Activated effector memory CD4-positive, alpha-beta T cell treated with Interleukin-2 at 50 U/mL for 16 hours (primary cell): ENCODE measurements around the gene UCN2.

Experiments used
- DNase-seq: peaks from one replicate; pipeline ENCODE4 v3.0.0-alpha.2; 2020

UCN2 gene, protein sequence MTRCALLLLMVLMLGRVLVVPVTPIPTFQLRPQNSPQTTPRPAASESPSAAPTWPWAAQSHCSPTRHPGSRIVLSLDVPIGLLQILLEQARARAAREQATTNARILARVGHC

DNA sequence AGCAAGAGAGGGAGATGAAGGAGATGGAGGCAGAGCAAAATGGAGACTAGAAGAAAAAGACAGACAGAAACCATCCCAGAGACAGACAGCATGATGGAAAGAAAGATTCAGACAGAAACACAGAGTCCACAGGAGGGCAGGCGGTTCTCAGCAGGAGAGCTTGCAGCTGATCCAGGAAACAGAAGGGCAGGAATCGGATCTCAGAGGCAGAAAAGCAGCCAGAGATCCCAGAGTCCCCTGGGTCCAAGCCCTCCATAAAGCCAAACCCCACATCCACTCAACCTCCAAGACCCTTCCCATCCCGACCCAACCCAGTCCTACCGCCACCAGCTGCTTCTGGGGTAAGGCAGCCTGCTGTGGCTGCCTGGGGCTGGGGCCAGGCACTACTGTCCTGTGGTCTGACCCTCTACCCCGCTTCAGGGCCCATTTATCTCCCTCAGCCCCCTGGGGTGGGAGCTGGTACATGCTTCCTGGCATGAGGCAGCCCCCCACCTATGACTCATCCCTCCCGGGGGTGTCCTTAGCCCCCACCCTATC, at the start of gene UCN2:
TSS of gene UCN2 (minus strand) at position 400 of the 537 bp plus-strand sequence. CDS start 657 bp downstream, outside the sequence.
- DNase-seq: no peak

DNA sequence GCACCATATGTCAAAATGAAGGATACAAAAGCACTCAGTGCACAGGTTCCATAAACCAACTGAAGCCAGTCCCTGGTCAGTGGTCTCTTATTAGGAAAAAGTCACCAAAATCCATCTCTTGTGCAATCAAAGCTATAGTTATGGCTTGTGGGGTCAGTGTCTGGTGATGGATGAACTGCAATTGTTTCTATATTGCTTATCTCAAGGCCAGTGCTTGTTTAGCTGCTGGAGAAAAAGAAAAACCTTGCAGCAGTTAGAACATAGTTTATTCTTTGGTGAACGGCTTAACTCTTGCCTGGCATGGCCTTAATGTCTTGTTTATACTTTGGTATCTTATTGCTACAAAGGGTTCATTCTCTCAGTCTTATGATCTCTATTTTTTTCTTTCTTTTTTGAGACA, 48.7 kb upstream of the UCN2 start:
- DNase-seq: no peak

DNA sequence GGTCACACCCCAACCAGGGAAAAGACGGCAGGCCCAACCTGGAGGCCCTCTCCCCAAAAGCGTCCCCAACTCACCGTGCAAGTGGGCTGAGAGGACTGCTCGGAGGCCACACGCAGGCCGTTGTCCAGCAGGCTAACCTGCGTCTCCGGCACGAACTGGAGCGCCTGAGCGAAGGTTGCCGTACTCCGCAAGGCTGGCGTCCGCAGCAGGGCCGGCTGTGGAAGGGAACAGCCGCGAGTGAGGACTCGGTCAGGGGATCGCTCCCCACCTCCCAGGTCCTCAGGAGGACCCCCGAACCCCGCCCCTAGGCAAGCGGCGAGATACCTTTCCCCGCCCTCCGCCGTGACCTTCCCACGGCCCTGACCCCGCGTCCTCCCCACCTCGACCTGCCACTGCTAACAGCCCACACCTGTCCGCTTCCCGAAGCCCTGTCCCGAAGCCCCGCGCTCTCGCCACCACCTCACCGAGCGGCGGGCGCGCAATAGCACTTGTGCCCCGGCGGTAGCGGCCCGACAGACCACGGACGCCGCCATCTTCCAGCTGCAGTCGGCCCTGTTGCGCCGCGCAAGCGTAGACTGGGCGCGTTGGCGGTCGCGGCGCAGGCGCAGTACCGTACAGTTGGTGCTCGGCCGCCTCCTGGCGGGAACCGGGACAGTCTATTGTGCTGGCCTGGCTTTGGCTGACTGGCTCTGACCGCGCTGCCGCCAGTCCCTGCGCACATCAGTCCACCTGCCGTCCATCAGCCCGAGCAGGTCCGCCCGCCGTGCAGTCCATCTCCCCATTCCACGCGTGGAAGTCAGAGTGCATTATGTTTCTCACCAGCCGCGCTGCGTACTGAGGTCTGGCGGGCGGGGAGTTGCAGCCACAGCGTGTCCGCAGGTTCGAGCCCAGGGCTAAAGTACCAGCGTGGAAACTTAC, 45.8 kb upstream of the UCN2 start, which contains the start of gene UQCRC1:
TSS of gene UQCRC1 (minus strand) at position 559 of the 918 bp plus-strand sequence. CDS start at position 533, 26 bp downstream.
- peak; percentile 88 for DNase-seq

DNA sequence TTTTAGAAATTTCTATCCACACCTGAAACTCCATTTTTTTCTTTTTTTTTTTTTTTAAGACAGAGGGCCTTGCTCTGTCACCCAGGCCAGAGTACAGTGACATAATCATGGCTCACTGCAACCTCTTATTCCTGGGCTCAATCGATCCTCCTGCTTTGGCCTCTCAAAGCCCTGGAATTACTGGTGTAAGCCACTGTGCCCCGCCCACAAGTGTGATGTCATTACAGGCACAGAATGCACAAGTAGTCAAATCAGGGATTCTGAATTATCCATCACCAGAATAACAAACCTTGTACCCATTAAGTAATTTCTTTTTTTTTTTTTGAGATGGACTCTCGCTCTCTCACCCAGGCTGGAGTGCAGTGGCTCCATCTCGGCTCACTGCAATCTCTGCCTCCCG, 43.9 kb upstream of the UCN2 start:
- DNase-seq: no peak

DNA sequence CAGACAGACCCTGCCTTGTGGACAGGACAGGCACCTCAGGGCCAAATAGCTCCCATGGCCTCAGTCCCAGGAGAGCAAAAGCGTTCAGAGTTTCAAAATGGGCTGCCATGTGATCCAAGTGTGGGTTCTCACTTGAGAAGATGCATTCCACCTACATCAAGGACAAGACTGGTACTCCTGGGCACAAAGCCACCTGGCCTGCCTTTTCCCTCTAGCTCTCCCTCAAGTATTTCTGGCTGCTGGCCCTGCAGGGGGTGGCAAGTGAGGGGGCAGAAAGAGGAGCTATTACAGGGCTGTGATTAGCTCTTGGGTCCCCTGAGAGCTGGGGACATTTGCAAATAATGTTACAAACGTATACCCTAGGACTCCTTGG, 38.0 kb upstream of the UCN2 start:
- DNase-seq: no peak

DNA sequence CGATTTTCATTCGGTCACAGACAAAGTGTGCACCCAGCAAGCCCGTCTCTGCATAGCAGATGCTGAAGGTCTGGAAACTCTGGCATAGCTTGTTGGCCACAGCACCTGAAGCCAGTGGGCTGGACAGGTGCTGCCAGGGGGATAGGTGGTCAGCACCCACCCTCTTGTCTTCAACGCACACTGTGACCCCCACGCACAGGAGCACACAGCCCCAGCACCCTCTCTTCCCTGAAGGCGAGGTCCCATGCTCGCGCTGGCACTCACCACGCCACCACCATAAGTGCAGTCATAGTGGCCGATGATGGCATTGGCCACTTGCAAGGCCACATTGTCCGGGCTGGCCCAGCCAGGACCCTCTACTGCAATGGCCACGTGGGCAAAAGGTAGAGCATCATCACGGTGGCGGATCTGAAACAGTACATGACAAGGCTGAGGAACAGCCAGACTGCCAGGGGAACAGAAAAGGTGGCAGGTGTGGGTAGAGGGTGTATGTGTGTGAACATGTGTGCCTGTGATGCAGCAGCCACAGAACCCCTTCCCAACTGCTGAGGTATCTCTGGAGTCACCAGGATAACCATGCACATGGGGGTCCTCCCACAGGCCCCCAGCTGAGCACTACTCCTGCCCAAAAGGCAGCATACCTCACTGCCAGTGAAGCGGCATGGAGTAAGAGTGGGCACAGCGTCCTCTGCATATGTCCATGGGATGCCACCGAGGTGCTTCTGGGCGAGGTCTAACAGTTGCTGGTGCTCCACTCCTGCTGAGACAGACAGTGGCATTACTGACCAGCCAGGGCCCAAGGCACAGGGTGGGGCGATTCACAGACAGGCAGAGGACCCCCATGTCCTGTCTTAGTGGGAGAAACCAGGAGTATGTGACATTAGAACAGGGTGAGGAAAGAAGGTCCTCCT, 37.4 kb upstream of the UCN2 start:
- DNase-seq: no peak

DNA sequence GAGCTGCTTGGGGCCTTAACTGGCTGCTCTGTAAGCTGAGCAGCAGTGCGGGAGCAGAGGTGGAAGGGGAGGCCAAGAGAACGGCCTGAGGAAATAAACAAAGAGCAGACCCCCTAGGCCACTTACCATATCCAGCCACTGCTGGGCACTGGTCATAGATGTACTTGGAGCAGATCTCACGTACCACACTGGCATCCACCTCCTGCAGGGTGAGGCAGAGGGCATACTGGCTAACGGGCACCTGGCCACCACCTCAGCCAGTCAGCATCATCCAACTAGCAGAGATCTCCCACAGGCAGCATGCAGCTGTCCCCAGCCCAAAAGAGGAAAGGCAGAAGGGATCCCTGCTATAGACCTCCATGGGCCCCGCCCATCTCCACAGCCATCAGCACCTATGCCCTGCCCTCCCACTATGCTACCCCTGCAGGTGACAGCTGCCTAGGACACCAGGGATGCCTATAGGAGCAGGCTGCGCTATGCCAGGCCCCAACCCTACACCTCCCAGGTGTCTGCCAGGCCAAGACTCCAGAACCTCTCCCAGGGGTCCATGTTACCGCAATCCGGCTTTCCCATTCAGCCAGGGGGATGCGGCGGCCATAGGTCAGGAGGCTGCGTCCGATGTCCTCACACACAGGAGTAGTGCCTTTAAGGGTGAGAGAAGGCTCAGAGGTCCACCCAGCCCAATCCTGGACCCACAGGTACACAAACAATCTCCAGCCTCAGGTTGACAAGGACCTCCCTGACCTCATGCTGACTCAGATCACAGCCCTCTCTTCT, 36.1 kb upstream of the UCN2 start:
- DNase-seq: no peak

DNA sequence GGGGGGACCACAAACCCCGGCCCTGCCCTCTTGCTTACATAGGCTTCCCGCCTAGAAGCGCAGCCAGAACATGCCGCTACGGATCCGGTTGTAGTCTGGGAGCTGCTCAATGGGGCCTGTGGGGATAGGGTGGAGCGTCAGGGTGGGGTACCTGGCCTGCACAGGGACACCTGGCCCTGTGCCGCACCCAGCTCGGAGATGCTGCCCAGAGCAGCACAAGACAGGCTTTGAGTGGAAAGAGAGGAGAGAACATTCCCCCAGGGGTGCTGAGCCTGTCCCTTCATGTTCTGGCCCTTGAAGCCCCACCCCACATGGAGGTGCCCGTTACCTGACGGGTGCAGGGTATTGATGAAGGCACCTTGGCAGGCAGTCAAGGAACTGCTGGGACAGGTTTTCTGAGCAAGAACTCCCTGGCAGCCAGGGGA, 35.5 kb upstream of the UCN2 start:
- DNase-seq: no peak

DNA sequence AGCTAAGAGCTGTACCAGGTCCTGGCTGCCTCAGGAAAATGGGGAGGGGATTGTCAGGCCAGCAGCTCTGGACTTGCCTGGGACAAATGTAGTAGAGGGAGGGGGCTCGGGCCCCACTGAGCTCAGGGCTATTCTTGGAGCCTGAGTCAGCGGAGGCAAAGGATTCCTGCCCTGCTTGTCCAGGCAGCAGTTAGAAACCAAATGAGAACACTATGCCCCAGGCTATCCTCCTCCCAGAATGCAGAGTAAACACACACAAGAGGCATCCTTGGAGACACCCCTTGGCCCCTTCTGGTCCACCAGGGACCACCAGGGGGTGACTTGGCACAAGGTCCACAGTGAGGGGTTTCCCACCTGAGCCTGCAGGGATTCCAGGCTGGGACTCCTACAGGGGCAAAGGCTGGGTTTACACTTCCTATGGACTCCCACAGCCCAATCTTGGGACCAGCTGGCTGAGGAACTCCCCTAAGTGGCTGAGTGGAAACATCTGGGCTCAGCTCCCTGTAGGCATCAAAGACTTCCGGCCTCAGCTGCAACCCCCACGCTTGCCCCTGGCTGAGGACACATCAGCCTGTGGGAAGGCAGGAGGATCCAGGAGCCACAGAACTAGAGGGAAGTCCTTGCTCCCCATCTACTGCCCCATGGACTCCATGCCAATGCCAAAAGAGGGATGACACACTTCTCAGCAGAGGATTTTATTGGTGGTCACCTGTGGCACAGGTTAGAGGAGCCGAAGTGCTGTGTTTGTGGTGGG, 34.9 kb upstream of the UCN2 start:
- DNase-seq: no peak

DNA sequence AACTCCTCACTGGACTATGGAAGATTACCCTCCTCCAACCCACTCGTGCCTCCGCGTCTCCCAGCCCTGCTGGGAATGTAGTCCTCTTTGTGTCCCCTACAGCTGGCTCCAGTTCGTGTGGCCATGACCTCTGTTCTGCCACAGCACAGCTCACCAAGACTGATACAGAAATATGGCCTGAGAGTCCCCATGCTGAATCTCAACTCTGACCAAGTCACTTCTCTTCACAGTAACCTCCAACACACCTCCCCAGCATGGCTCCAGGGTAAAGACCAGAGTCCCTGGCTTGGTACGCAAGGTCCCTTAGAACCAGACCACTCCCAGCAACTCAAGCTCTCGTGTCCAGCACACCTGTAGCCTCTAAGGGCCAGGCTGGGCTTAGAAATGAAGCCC, 33.8 kb upstream of the UCN2 start:
- no peak for DNase-seq

DNA sequence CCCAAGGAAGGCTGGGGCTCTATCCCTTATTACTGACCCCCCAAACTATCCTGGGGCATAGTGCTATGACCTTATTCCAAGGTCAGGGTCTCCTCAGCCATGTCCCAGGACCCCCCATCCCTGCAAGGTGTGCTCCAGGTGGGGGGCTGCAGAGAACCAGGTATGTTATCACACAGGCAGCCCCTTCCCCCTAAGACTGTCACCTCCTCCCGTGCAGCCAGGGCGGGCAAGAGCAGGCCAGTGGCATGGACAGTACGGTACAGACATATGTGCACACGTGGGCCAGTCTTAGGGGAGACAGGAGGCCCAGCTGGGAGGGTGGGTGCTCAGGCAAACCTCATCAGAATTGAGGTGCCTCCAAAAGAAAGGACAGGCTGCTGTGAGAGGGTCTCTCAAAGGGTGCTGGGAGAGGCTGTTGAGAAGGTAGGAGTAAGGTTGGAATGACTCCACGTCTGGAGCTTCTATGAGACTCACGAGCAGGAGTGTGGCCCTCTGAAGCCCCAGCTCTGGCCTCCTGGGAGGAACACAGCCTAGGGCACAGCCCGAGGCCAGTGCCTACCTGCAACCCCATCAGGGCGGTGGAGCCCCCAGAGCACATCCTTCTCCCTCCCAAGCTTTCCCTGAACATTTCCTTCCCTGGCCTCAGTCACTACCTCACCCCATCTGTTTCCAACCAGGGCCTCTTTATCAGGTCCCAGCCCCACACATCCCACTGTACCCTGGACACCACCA, 33.3 kb upstream of the UCN2 start:
- DNase-seq: no peak

DNA sequence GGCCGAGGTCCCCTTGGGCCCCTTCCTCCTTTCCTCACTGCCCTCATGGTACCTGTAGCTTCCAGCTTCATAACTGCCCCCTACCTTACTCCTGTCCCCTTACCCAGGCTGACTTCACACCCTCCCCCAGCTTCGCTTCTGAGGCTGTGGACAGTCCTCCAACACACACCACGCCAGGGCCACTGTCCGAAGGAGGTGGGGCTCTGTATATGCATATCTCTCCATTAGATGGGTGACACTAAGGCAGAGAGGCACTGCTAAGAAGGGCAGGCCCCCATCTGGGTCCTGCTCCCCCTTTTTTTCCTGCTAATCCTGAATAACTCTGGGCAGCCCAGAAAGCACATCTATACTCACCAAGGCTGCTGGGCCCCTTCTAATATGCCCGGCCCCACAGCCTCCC, 32.6 kb upstream of the UCN2 start:
- no peak for DNase-seq

DNA sequence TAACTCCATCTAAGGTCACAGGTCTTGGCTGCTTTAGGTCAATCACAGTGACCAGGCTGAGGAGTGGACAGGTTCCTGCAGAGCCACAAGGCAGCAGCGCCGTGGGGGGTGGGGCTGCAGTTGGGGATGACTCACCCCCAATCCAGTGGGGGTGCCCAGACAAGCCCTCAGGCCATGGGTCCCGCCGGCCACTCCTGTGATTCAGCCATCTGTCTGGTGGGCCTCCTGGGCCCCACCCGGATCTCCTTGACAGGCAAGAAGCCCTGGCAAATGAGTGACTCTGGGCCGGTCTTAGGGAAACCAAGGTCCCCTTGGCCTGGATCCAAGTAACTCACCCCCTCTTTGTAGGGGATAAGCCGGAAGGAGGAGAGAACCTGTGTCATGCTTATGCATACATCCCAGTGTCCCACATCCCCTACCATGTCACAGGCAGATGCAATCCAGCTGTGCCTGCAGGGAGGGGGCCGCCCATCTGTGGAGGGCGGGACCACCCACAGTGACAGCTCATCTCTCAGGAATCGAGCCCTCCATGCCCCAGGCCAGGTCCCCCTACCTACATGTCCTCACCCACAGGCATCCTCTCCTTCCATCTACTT, 32.0 kb upstream of the UCN2 start:
- no peak for DNase-seq

DNA sequence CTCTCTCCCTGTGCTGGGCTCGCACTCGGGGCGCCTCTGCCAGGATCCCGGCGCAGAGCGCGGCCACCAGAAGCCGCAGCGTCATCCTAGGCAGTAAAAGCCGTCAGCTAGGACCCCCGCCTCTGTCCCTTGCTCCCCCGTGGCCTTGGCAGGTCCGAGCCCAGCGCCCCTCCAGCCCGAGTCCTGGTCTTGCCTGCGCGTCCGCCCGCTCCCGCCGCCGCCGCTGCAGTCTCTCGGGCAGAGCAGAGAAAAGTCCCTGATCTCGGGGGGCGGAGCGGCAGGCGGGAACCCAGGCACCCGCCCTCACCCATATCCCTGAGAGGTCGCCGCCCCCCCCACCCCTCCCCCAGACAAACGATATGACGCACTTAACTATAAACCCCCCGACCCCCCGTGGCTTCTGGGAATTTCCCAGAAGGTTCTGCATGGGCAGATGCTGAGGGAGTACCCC, 31.5 kb upstream of the UCN2 start, which contains the start of gene COL7A1:
TSS of gene COL7A1 (minus strand) at position 255 of the 451 bp plus-strand sequence. CDS start at position 85, 170 bp downstream.
- no peak for DNase-seq

DNA sequence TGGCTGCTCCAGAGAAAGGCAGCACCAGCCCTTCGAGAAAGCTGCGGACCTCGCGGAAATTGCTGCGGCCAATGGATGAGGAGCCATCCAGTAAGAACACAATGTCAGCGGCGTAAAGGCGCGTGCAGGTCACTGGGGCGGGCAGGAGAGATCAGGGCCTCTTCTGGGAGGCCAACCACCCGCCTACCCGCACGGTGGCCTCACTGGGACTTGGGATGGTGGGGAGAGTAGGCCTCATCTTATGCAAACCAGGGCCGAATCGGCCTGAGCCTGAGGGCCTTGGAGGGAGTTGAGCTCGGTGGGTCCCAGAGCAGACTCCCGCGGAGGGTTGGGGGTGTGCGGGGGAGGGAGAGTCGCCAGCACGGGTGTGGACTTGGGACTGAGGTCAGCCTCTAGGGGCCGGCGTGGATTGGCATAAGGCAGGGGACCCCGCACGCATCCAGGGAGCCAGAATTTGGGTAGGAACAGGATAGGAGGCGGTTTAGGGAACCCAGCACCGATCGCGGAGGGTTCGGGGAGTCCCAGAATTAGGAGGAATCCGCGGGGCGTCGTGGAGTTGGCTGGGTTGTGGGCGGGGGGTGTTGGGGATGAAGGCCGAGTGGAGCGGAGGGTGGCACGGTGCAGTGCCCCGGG, 31.0 kb upstream of the UCN2 start:
- DNase-seq: no peak

DNA sequence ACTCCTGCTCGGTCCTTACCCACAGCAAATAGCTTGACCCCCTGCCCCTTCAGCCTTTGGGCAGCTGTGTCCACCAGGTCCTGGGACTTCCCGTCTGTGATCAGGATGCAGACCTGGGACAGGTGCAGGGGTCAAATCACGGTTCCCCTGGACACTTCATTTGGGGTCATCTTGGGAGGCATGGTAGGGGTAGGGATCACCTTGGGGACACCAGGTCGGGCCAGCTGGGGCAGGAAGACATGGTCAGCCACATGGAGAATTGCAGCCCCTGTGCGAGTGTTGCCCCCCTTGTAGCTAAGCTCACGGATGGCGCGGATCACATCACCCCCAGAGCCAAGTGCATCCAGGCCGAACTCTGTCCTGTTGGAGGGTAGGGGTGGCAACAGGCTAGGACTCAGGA, 29.8 kb upstream of the UCN2 start:
- DNase-seq: no peak

DNA sequence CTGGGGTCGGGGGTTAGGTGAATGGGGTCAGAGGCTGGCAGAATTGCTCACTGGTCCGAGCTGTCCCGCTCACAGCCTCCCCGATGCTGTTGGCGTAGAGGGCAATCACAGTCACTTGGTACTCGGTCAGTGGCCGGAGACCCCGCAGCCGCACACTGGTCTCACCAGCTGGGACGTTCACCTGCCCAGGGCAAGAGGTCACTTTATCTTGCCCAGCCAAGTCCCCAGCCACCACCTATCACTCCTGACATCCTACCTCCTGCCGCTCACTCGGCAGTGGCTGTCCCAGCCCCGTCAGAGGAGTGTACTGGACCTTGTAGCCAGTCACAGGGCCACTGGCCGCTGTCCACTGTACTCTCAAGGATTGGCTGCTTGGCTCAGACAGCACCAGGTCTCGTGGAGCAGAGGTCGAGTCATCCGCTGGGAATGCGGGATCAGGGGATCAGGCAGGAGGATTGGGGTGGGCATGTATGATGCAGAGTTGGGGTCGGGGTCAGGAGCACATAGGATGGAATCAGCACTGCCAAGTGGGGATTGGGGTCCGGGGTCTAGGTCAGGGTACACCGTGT, 29.0 kb upstream of the UCN2 start:
- no peak for DNase-seq

DNA sequence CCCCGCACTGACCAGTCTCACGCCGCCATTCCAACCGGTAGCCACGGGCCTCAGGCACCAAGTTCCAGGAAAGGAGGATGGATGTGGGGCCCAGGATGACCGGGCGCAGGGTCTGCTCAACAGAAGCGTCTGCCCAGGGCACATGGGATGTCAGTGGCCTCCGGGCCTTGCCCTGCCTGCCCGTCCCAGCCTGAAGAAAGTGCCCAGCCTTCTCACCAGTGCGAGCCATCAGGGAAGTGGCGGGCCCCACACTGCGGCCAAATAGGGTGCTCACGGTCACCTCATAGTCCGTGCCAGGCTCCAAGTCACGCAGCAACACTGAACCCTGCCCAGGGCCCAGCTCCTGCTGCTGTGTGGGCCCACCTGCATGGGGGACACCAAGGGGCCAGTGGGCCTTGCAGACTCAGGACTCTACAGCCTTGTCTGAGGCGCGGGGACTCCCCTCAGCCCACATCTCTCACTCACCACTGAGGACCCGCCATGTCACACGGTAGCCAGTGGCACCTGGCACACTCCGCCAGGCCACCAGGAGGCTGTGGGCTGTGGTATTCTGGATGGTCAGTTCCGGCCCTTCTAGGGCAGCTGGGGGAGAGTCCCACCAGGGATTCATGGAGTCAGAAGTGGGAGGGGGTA, 28.4 kb upstream of the UCN2 start:
- DNase-seq: no peak

DNA sequence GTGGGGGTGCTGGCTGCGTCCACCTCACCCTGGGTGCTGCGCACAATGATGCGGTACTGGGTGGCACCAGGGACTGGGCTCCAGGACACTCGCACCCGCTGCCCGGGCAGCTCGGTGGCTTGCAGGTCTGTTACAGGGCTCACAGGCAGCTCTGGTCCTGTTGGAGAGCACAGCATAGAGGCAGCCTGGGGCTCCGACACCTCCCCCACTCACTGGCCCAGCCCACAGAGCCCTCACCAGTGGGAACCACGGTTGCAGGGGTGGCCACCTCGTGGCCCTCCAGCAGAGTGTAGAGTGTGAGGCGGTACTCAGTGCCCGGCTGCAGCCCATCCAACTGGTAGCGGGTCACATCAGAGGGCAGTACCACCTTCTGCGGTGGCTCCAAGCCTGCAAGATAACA, 27.9 kb upstream of the UCN2 start:
- no peak for DNase-seq
